Stimulated activated CD8-positive, alpha-beta memory T cell treated with anti-CD3 and anti-CD28 coated beads, Interleukin-4, amount 100 ng/mL, for 1 hour (primary cell): ENCODE measurements around the gene CTTN.
"Not testable (repeated sequence)": the region's sequence is repeated elsewhere in the genome, so short reads cannot be mapped to it uniquely, and the experiment has no call there.

Source experiments
- DNase-seq, 2 donors: peaks; one replicate each; pipeline ENCODE4 v3.0.0-alpha.2; 2020; ENCODE audit warnings: low read depth in 2 of 2, low spot score in 1 of 2

CTTN gene

DNA sequence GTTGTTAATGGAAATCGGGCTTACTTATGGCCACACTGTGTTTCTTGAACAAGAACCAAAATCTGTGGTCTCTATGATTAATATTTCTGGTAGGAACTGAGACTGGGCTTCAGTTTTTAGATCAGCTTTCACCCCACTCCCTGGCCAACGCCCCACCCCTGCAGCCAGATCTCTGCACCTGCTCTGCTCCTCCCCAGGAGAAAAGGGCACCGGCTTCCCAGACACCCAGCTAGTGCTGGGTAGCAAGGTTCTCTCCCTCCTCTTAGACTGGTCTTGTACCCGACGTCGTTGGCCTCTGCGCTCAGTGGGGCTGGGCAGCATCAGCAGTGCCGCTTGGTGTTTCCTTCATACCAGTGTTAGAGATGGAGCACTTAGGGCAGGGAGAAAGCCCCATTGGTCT lies 17.0 kb upstream of the CTTN start:
- no peak for DNase-seq

DNA sequence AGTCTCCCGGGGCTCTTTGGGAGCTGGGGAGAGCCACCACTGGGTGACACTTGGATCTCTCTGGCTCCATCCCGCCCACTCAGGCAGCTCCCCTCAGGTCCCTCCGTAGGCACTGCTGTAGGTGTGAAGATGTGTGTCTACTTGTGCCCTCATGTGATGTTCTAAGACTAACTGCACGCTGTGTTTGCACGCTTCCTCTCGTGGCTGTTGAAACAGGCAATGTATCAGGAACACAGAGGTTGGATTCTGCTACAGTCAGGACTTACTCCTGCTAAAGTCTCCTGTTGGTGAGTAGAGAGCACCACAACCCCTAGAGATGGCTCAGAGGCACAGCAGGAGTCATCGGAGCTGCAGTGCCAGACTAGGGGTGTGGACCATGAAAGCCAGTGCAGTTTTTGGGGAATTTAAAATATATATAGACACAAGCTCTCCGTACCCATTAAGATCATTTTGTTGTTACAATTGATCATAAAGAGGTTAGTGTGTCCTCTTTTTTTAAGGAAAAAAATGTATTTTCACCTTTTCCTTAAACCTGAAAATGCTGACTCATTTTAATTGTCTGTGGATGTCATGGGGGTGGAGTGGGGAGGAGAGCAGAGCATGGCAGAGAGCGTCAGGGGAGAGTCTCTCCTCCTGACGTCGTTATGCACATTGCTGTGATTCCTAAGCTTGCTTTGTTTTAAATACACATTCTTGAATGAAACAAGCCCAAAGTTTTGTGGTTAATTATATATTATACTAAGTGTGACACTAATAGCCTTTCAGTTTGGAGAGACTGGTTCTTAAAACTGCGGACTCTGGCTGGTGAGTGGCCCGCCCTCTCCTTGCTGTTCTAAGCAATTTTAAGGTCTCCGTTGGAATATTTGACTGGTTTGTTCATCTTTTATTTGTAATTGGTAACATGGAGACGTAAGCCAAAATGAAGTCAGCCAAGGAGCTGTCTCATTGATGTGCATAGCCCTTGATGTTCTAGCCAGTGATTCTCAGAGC lies 16.2 kb upstream of the CTTN start:
- no peak for DNase-seq

DNA sequence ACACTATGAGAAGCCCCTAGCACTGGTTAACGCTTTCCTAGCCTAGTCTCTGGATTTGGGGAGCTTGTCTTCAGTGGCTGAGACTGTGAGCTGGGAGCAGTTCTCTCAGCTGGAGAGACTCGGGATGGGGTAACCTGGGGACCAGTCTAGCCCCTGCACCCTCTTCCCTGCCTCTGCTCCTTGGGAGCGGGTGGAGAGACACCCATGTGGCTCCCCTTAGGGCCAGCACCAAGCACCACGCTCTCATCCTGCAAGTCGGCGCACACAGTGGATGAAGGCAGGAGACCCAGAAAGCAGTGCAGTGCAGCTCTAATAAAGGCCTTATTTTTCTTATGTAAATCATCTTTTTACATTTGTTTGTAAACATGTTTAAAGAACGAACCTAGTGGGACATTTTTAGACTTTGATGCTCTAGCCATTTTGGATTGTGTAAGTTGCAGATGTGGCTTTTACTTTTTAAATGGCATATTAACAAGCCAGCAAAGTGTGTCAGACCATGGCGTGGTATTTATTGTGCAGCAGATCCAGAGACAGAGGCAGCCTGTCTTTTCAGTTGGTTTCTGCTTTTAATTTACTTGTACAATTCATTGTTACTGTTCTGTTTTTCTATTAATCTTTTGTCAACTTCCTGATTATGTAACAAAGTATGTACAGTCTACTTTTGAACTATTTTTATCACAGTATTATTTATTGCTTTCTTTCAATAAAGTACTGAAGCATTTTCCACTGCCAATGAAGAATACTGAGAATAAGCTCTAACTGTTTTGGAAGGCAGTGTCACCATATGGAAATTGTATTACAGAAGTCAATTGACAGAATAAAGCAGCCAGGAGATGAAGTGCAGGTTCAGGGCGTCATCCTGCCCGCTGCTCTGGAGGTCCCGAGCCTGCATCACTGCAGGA lies 14.4 kb upstream of the CTTN start:
- no peak for DNase-seq

DNA sequence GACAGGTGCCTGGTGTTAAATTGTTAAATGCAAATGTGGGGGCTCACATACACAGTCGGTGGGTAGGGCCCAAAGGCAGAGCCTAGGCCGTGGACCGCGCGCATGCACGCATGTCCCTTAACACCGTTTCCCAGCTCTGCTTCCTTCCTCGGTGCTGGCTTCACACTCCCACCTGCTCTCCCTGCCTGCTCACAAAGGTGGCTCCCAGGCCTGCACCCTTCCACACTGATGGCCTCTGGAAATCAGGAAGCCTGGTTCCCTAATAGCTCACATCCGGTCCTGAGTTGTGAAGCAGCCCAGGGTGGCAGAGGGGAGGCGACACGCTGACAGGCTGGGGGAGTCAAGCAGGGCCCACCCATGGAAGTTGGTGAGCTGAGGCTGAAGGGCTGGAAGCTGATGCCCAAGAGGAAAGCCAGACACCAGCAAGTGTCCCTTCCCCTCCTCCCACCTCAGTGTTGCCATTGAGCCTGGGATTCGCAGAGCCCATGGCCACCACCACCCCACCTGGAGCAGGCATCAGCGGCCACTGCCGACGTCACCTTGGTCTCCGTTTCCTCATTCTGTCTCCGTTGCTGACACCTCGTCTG lies 13.7 kb upstream of the CTTN start:
- DNase-seq = no peak

DNA sequence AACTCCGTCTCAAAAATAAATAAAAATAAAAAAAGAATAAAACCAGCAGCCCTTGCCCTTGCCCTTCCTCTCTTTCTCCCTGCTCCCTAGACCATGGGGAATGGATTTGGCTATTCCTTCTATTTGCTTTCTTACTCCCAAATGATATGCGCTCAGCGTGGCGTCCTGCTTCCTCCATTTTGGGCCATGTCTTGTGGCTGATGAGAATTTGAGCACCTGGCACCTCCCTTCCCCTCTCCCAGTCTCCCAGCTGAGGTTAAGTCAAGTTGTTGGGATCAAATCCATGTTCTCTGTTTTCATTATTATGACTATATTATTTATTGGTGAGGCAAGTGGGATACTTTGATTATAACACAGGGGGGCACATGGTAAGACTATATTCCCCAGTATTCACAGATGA lies 10.8 kb upstream of the CTTN start:
- no peak for DNase-seq

DNA sequence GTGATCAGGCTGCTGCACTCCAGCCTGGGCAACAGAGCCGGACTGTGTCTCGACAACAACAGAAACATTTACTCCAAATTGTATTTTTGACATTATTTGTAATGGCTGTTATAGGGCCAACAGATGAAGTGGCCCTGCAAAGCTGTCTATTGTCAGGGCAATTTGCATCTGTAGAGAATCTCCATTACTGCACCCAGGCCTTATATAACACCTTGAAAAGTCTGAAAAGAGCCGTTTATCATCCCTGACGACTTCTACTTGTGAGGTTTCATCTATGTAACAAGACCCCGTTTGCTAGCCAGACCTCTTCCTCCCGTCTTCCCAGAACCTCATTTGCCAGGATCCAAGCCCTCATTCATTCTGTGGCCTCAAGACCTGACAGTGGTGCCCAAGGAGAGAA lies 9.1 kb upstream of the CTTN start:
- DNase-seq = no peak

DNA sequence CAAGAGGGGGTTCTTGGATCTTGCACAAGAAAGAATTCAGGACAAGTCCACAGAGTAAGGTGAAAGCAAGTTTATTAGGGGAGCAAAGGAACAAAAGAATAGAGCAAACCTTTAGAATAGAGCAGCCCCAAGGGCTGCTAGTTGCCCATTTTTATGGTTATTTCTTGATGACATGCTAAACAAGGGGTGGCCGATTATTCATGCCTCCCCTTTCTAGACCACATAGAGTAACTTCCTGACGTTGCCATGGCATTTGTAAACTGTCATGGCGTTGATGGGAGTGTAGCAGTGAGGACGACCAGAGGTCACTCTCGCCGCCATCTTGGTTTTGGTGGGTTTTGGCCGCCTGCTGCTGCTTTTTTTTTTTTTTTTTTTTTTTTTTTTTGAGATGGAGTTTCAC lies 7.4 kb upstream of the CTTN start:
- DNase-seq = not testable (repeated sequence)

DNA sequence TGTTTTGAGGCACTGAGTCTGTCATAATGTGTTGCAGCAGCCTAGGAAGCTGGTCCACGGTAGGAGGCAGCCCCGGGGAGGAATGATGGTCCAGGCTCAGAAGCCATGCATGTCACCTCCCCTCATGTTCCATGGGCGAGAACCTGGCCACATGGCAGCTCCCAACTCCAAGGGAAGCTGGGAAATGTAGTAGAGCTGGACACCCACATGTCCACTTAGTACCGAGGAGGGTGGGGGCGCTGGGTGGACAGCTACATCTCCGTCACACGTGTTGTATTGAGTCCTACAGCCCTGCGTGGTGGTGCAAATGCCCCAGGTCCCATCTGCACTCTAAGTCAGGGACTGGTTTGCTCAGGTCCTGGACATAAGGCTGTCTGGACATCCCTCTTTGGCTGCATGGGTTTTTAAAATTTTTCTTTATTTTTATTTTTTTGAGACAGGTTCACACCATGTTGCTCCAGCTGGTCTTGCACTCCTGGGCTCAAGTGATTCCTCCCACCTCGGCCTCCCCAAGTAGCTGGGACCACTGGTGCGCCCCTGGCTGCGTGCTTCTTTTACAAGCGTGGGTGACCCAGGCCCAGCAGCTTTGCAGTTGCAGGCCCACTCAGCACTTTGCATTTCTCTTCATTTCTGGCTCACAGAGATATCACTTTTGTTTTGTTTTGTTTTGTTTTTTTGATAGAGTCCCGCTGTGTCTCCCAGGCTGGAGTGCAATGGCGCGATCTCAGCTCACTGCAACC lies 3.9 kb upstream of the CTTN start:
- DNase-seq = no peak

DNA sequence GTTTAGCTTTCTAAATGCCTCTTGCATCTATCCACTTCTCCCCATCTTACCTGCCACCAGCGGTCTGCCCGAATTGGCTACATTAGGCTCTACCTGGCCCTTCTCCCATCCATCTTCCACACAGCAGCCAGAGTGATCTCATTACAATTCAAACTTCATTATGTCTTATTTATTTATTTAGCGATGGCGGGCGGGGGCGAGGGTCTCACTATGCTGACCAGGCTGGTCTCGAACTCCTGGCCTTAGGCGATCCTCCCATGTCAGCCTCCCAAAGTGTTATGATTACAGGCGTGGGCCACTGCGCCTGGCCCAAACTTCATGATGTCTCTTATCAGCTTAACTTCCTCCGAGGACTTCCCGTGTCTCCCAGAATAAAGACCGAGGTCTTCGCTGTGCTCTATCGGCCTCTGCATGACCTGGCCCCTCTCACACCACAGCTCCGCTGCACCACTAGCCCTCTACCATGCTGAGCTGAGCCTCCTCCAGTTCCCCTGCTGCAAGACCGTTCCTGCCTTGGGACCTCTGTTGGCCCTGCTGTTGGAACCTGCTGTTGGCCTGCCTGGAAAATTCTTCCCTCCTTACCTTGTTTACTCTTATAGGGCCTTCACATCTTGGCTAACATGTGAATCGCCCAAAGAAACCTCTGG lies 870 bp upstream of the CTTN start:
- no peak for DNase-seq

DNA sequence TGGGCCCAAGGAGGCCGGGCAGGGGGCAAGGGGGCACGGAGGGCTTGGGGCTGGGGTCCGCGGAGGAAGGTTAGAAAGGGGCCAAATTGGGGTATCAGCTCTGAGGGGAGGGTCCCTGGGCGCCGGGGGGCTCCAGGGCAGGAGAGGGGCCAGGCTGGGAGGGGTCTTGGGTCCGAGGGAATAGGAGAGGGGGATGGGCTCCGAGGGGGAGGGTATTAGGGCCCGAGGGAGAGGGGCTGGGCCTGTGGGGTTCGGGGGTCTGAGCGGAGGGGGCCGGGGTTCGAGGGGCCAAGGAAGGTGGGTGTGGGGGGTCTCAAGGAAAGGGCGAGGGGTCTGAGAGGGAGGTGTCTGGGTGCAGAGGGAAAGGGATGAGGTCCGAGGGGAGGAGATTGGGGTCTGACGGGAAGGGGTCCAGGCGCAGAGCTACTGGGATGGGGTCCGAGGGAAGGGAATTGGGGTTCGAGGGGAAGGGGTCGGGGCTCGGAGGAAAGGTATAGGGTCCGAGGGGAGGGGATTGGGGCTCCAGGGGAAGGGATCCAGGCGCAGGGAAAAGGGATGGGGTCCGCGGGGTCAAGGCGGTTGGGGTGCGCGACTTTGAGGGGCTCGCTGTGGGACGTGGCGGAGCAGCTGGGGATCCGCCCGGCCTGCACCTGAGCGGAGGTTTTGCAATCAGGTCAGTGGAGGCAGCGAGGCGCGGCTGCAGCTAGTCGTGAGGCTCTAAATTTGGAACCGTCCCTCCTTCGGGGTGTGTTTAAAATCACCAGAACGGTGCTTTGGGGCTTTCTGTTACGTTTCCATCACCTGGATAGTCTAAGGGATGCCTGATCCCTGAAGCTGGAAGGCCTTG lies 728 bp downstream of the CTTN start:
- DNase-seq = no peak

DNA sequence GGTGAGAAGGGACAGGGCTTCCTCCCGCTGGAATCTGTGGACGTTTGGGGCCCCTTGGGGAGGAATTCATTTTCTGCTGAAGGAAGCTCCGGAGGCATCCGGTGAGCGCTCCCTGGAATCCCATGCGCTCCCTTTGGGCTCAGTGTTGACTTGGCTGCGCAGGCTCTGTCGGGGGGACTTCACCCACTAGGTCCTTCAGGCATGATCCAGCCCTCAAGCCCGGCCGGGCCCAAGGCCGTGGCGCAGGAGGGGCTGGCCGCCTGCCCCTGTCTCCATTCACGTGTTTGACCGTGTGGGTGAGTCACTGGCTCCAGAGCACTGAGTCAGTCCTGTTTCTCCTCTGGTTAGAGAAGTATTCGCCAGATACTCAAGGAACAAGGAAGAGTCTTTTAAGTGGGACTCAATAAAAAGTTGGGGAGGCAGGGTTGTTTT lies 1.4 kb downstream of the CTTN start:
- no peak for DNase-seq

DNA sequence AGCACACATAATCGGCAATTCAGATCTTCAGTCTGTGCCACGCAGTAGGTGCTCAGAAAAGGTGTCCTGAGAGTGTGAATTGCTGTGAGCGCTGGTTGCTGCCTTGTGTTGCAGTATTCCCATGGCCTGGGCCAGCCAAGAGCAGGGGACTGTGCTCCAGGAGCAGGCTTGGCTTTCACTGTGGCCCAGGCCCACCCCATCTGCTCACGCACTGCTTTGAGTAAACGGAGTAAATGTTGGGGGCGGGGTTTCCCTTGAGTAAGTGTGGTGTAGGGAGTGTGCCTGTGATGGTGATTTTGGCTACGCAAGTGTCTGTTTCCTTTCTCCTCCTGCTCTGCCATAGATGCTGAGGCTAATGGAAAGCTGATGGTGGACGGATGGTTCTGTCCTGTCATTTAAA lies 2.3 kb downstream of the CTTN start:
- no peak for DNase-seq

DNA sequence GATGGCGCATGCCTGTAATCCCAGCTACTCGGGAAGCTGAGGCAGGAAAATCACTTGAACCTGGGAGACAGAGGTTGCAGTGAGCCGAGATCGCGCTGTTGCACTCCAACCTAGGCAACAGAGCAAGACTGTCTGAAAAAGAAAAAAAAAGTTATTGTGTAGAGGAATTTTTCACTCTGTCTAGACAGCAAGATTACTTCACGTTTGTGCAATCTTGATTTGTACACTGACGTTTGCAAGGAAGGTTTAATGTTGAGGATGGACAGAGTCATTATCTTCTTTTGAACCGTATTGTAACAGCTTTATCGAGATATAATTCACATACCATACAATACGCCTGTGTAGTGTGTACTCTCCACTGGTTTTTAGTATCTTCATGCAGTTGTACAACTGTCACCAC lies 3.7 kb downstream of the CTTN start:
- no peak for DNase-seq

DNA sequence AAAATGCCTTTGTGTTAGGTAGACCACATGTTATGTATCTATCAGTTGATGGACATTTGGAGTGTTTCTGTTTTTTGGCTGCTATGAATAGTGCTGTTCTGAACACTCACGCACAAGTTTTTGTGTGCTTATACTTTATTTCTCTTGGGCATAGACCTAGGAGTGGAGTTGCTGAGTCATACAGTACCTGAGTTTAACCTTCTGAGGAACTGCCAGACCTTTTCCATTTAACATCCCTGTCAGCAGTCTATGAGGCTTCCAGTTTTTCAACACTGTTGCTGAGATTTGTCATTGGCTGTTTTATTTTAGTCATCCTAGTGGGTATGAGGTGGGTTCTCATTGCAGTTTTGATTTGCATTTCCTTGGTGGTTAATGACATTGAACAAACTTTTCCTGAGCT lies 4.4 kb downstream of the CTTN start:
- DNase-seq = no peak

DNA sequence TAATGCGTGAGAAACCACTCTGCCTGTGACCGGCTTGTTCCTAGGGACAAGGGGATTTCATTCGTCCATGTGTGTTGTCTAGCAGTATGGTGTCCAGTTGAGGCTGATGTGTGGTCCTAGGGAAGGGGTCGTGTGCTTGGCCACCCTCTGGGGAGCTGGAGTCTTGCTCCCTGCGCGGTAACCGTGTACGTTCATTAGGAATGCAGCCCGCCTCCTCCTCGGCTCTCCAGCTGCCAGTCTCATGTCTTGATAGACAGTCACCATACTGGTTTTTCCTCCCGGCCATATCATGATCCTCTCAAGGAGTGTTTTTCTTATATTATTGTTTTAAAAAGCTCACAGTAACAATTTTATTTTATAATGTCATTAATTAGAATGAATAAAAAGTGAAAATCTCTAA lies 5.9 kb downstream of the CTTN start:
- DNase-seq = no peak

DNA sequence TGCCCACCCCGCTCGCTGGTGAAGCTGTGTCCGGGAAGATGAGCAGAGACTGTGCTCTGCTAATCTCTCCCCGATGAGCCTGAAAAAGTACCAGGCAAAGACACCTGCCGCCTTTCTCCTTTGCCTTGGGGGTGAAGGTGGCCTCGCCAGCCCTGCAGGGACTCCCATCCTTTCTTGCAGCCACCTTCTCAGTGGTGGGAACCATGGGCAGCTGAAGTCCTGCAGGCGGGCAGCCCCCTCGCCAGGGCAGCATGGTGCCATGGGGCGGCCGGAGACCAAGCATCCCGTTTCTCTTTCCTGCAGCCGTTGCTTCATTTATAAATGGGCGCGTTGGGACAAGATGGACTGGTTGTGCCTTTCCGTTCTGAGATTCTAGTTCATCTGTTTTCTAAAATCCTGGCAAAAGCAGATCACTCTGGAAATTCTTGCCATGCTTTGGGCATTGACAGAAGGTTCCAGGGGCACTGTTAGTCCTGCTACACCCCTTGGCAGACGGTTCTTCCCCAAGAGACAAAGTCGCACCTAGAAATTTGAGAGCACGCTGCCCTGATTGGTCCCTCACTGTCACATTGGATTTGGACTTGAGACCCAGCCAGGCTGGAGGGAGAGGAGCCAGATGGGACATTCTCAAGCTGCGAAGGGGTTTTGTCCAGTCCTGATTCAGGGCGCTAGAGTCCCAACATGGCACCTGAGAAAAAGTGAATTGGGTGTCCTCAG lies 7.5 kb downstream of the CTTN start:
- DNase-seq = no peak

DNA sequence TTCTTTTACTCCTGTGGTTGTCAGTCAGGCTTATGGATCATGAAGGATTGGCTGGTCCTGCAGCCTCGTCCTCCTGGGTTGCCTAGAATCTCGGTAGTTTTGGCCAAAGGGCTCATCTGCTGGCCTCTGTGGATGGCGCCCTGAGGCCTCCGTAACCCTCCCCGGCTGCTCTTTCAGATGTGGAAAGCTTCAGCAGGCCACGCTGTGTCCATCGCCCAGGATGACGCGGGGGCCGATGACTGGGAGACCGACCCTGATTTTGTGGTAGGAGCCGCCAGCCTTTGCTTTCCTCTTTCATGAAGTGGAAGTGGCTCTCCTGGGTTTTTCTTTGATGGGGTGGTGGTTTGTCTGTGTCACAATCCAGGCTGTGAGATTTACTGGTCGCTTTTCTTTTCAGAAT lies 8.8 kb downstream of the CTTN start:
- DNase-seq = no peak

DNA sequence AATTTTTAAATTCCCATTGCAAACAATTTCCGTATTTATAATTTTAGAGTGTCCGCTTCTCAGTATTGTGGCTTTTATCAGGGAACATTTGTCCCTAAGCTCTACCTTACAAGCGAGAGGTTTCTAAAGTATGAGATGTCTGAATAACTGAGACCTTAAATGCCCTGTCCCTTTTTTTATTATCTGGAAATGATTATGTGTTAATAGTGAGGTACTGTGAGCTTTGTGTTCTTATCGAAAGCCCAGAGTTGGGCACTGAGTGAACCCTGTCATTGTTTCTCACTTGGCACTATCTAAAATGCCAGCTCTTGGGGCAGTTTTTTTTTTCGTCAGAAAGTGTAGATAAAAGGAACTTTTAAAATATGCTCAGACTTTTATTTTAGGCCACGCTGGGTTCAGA lies 9.5 kb downstream of the CTTN start:
- DNase-seq = no peak

DNA sequence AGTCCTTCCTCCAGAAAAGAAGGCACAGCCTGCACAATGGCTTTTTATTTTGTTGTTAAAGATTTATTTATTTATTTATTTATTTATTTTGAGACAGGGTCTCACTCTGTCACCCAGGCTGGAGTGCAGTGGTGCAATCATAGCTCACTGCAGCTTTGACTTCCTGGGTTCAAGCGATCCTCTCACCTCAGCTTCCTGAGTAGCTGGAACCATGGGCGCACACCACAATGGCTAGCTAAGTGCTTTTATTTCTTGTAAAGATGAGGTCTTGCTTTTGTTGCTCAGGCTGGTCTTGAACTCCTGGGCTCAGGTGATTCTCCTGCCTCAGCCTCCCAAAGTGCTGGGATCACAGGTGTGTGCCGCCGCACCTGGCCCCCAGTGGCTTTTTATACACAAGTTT lies 10.0 kb downstream of the CTTN start:
- DNase-seq = not testable (repeated sequence)
